Measurements from ENCODE around the gene CYP2B6.

DNA sequence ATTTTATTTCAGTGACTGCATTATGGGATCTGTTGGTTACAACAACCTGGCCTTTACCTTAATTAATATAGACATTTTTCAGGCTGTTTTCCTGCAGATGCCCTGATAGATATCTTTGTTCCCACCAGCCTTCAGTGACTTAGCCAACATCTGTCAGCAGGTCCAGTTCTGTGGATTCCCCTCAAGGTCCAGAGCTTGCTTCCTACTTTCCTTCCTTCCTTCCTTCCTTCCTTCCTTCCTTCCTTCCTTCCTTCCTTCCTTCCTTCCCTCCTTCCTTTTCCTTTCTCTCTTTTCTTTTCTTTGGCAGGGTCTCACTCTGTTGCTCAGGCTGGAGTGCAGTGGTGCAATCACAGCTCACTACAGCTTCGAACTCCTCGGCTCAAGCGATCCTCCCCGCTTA, 14.4 kb upstream of the CYP2B6 start:
- TF ChIP-seq GATA2 (IDR thresholded peaks at IDR 0.05; ENCODE audit: low read depth, low read length) = no peak
- no peak for TF ChIP-seq GATA3 (IDR thresholded peaks at IDR 0.05; ENCODE audit: low read depth, low read length)

Data from SH-SY5Y (cell line).